Measurements from ENCODE around the gene MSL3B.

The MSL3B gene

DNA sequence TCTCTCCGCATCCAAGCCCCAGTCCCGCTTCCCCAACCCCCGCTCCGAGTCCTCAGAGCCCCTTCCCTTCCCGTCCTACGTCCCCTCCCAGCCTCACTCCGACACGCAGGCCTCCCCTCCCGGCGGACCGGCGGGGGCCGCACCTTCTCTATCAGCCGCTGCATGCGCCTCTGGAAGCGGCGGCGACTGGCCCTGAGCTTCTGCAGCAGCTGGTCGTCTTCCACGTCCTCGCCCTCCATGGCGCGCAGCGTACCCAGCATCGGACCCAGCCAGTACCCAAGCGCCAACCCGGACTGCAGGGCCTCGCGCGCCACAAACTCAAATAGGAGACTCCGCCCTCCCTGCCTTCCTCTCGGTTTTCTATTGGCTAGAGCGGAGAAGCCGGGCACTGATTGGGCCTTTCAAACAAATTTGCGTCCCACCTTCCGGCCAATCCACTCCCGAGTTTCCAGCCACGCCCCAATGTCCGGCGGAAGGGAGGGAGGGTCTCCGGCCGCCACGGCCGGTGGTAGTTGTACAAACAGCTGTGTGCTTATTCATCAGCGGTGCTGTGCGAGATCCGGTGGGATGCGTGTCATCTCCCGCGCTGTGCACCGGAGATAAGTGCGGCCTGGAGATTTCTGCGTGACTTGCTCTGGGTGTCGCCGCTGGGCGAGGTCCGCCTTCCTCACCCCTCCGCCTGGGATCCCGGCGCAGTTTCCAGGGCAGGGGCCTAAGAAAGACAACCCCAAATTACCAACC is 13.8 kb downstream of the MSL3B start, which contains the start of gene HJURP (continued):
- TF ChIP-seq ZNF436 (CRISPR knock-in tag; IDR thresholded peaks at IDR 0.05) (no peak), PHB2 (IDR thresholded peaks at IDR 0.05; ENCODE audit: low read depth) (no peak), ZNF699 (CRISPR knock-in tag; IDR thresholded peaks at IDR 0.05; ENCODE audit: insufficient replicate concordance) (no peak), KDM5B (IDR thresholded peaks at IDR 0.05; ENCODE audit: insufficient replicate concordance, low read depth, low read length) (peak; percentile 52), ZNF212 (CRISPR knock-in tag; IDR thresholded peaks at IDR 0.05) (no peak), ZNF583 (CRISPR knock-in tag; IDR thresholded peaks at IDR 0.05) (no peak), KLF10 (CRISPR knock-in tag; IDR thresholded peaks at IDR 0.05) (no peak), NFE2 (IDR thresholded peaks at IDR 0.05; ENCODE audit: low read depth) (peak; percentile 76), ZNF124 (CRISPR knock-in tag; IDR thresholded peaks at IDR 0.05) (no peak), KAT8 (IDR thresholded peaks at IDR 0.05; ENCODE audit: low read depth) (no peak), ZNF780A (CRISPR knock-in tag; IDR thresholded peaks at IDR 0.05) (no peak), EP300 (IDR thresholded peaks at IDR 0.05; ENCODE audit: low read length) (peak; percentile 77), SMAD2 (IDR thresholded peaks at IDR 0.05; ENCODE audit: low read depth, low read length) (no peak), FIP1L1 (IDR thresholded peaks at IDR 0.05; ENCODE audit: low read depth, low read length, poor library complexity, severe bottlenecking) (peak; percentile 63), ZNF311 (CRISPR knock-in tag; IDR thresholded peaks at IDR 0.05) (no peak), SMC3 (conservative IDR thresholded peaks at IDR 0.05; ENCODE audit: insufficient read depth, low read depth, low read length) (no peak)
- TF ChIP-seq, protein P1, sequence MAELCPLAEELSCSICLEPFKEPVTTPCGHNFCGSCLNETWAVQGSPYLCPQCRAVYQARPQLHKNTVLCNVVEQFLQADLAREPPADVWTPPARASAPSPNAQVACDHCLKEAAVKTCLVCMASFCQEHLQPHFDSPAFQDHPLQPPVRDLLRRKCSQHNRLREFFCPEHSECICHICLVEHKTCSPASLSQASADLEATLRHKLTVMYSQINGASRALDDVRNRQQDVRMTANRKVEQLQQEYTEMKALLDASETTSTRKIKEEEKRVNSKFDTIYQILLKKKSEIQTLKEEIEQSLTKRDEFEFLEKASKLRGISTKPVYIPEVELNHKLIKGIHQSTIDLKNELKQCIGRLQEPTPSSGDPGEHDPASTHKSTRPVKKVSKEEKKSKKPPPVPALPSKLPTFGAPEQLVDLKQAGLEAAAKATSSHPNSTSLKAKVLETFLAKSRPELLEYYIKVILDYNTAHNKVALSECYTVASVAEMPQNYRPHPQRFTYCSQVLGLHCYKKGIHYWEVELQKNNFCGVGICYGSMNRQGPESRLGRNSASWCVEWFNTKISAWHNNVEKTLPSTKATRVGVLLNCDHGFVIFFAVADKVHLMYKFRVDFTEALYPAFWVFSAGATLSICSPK (IDR thresholded peaks at IDR 0.05; ENCODE audit: borderline replicate concordance), result no peak
- TF ChIP-seq, protein P2, sequence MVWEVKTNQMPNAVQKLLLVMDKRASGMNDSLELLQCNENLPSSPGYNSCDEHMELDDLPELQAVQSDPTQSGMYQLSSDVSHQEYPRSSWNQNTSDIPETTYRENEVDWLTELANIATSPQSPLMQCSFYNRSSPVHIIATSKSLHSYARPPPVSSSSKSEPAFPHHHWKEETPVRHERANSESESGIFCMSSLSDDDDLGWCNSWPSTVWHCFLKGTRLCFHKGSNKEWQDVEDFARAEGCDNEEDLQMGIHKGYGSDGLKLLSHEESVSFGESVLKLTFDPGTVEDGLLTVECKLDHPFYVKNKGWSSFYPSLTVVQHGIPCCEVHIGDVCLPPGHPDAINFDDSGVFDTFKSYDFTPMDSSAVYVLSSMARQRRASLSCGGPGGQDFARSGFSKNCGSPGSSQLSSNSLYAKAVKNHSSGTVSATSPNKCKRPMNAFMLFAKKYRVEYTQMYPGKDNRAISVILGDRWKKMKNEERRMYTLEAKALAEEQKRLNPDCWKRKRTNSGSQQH (CRISPR knock-in tag; IDR thresholded peaks at IDR 0.05), result no peak
- TF ChIP-seq, protein P3, sequence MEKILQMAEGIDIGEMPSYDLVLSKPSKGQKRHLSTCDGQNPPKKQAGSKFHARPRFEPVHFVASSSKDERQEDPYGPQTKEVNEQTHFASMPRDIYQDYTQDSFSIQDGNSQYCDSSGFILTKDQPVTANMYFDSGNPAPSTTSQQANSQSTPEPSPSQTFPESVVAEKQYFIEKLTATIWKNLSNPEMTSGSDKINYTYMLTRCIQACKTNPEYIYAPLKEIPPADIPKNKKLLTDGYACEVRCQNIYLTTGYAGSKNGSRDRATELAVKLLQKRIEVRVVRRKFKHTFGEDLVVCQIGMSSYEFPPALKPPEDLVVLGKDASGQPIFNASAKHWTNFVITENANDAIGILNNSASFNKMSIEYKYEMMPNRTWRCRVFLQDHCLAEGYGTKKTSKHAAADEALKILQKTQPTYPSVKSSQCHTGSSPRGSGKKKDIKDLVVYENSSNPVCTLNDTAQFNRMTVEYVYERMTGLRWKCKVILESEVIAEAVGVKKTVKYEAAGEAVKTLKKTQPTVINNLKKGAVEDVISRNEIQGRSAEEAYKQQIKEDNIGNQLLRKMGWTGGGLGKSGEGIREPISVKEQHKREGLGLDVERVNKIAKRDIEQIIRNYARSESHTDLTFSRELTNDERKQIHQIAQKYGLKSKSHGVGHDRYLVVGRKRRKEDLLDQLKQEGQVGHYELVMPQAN (IDR thresholded peaks at IDR 0.05; ENCODE audit: borderline replicate concordance), result peak; percentile 89
- TF ChIP-seq, protein P4, sequence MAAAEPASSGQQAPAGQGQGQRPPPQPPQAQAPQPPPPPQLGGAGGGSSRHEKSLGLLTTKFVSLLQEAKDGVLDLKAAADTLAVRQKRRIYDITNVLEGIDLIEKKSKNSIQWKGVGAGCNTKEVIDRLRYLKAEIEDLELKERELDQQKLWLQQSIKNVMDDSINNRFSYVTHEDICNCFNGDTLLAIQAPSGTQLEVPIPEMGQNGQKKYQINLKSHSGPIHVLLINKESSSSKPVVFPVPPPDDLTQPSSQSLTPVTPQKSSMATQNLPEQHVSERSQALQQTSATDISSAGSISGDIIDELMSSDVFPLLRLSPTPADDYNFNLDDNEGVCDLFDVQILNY (CRISPR knock-in tag; IDR thresholded peaks at IDR 0.05), result no peak
- TF ChIP-seq, protein P5, sequence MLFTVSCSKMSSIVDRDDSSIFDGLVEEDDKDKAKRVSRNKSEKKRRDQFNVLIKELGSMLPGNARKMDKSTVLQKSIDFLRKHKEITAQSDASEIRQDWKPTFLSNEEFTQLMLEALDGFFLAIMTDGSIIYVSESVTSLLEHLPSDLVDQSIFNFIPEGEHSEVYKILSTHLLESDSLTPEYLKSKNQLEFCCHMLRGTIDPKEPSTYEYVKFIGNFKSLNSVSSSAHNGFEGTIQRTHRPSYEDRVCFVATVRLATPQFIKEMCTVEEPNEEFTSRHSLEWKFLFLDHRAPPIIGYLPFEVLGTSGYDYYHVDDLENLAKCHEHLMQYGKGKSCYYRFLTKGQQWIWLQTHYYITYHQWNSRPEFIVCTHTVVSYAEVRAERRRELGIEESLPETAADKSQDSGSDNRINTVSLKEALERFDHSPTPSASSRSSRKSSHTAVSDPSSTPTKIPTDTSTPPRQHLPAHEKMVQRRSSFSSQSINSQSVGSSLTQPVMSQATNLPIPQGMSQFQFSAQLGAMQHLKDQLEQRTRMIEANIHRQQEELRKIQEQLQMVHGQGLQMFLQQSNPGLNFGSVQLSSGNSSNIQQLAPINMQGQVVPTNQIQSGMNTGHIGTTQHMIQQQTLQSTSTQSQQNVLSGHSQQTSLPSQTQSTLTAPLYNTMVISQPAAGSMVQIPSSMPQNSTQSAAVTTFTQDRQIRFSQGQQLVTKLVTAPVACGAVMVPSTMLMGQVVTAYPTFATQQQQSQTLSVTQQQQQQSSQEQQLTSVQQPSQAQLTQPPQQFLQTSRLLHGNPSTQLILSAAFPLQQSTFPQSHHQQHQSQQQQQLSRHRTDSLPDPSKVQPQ (CRISPR knock-in tag; IDR thresholded peaks at IDR 0.05; ENCODE audit: borderline replicate concordance), result no peak

Data from K562 (cell line).